ENCODE data around the gene GREB1.

The GREB1 gene

DNA sequence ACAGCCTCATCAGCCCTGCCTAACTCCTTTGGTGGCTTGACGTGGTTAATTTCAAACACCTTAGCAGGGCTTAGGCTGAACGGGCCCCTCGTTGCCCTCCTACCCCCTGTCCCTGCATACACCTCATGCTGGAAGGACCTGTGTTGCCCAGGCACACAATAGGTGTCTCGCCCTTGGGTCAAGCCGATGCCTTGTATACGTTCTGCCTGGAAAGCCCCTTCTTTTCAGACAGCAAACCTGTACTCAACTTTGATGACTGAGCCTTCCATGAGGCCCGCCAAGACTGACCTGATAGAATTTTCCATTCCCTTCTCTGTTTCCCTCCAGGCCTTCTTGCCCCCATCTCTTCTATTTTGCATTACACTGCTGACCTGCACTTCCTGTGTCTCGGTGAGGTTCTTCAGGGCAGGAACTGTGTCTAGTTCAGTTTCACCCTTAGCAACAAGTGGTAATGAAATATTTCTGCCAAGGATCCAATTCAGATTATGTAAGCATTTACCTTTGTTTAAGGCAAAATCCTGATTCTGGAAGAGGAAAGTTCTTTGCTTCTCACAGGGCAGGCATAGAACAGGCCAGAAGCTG, 7.9 kb downstream of the GREB1 start:
- no peak for DNase-seq (ENCODE audit: low read depth)
- no peak overlapping the region for H3K4me3 ChIP-seq (ENCODE audit: control insufficient read depth, low read depth, low read length)
- TF ChIP-seq, protein P1, sequence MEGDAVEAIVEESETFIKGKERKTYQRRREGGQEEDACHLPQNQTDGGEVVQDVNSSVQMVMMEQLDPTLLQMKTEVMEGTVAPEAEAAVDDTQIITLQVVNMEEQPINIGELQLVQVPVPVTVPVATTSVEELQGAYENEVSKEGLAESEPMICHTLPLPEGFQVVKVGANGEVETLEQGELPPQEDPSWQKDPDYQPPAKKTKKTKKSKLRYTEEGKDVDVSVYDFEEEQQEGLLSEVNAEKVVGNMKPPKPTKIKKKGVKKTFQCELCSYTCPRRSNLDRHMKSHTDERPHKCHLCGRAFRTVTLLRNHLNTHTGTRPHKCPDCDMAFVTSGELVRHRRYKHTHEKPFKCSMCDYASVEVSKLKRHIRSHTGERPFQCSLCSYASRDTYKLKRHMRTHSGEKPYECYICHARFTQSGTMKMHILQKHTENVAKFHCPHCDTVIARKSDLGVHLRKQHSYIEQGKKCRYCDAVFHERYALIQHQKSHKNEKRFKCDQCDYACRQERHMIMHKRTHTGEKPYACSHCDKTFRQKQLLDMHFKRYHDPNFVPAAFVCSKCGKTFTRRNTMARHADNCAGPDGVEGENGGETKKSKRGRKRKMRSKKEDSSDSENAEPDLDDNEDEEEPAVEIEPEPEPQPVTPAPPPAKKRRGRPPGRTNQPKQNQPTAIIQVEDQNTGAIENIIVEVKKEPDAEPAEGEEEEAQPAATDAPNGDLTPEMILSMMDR (conservative IDR thresholded peaks at IDR 0.05; ENCODE audit: control insufficient read depth, insufficient read depth, low read depth, low read length): no peak

DNA sequence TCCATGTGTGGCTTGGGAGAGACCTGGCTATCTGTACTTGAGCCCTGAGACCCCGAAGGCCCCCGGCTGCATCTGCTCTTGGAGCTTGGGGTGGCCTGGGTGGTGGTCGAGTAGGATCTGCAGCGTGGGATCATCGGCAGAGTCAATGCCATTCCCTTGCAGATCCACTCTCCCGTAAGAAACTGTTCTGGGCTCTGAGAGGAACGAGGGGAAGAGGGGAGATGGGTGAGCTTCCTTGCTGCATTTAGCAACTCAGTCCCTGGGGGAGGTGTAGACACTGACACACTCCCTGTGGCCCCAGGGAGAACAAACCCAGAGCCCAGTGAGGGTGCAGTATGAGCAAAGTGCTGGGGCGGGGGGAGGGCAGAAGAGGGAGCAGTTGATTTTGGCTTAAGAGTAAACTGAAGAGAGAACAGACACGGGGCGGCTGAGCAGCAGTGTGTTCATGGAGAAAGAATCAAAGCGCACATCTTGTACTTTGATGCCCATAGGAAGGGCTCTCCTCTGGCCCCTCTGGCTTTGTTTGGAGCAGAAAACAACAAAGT, 8.5 kb downstream of the GREB1 start:
- DNase-seq (ENCODE audit: low read depth): no peak
- TF ChIP-seq, protein P1 (conservative IDR thresholded peaks at IDR 0.05; ENCODE audit: control insufficient read depth, insufficient read depth, low read depth, low read length): no peak
- H3K4me3 ChIP-seq (ENCODE audit: control insufficient read depth, low read depth, low read length): no peak overlapping the region

DNA sequence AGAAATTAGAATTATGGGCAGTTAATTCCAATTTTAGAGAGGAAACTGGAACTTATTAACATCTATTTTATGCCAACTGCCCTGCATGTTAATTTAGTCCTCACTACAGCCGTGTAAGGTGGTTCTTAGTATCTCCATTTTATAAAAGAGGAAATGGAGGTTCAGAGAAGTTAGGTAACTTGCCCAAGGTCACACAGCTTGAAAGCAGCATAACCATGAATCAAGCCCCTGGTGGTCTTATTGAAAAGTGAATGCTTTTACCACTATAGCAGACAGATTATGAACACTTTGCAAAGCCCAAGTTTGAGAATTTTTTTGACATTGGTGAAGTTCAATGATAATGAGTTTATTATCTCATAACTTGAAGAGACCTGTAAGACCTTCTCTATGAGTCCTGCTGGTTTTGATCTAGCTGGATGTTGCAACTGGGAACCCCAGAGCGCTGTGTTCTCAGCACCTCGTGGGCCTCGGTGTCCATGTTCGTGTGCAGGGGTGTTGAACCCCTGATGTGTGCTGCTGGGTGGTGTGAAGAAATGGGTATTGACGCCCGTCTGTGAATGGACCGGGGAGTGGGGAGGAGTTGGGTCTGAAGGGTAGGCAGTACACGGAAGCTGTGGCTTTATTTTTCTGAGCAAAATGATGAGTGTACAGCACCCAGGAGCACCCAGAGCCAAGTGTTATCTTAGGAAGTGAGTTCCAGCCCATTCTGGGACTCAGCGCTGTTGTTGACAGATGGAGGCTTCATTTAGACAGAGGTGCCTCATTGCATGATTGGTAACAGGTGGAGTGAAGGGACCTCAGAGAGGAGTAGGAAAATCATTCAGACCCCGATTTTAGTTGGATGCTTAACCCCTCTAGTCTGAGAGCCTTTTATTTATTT, 9.7 kb downstream of the GREB1 start:
- TF ChIP-seq, protein P1 (conservative IDR thresholded peaks at IDR 0.05; ENCODE audit: control insufficient read depth, insufficient read depth, low read depth, low read length): no peak
- H3K4me3 ChIP-seq (ENCODE audit: control insufficient read depth, low read depth, low read length): no peak overlapping the region
- DNase-seq (ENCODE audit: low read depth): no peak

DNA sequence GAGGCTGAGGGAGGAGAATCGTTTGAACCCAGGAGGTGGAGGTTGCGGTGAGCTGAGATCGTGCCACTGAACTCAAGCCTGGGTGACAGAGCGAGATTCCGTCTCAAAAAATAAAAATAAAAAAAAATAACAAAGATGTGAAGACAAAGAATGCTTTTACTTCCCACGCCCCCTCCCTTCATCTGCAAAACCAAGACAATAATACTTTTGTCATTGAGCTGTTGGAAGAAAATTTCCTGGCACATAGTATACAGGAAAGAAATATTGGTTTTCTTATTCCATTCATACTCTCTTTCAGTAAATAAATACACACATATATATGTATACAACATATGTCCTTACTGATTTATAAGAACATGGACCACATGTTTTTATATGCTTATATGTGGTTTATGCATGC, 12.2 kb downstream of the GREB1 start:
- DNase-seq (ENCODE audit: low read depth): no peak
- TF ChIP-seq, protein P1 (conservative IDR thresholded peaks at IDR 0.05; ENCODE audit: control insufficient read depth, insufficient read depth, low read depth, low read length): no peak
- no peak overlapping the region for H3K4me3 ChIP-seq (ENCODE audit: control insufficient read depth, low read depth, low read length)

DNA sequence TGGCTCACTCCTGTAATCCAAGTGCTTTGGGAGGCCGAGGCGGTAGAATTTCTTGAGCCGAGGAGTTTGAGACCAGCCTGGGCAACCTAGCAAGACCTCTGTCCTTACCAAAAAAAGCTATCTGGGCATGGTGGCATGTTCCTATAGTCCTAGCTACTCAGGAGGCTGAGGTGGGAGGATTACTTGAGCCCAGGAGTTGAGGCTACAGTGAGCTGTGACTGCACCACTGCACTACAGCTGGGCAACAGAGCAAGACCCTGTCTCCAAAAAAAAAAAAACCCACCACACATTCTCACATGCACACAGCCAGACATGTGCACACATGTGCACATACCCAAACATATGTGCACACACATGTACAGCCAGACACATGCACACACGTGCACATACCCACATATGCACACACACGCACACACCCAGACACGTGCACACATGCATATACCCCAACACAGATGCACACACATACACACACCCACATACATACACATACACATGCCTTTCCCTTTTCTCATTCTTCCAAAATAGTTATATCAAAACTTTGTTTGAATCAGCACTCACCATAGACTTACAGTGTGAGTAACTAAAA, 14.2 kb downstream of the GREB1 start:
- H3K4me3 ChIP-seq (ENCODE audit: control insufficient read depth, low read depth, low read length): no peak overlapping the region
- TF ChIP-seq, protein P1 (conservative IDR thresholded peaks at IDR 0.05; ENCODE audit: control insufficient read depth, insufficient read depth, low read depth, low read length): no peak

DNA sequence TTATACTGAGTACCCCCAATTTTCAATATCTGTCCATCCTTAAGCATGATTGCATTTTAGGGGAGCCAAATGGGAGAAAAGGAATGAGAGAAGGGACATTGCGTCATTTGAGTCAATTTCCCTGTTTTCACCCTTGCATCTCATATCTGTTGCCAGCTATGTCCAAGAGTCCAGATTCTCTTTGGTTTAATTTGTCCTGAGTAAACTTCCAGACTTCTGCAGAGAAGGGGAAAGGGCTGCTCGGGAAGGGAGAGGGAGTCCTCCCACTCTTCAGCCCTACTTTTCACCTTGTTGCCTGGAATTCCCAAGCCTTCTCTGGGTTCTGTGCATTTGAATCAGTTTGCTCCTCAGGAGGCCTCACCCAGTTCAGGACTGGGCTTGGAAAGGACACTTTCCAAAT, 16.5 kb downstream of the GREB1 start:
- DNase-seq (ENCODE audit: low read depth): no peak
- TF ChIP-seq, protein P1 (conservative IDR thresholded peaks at IDR 0.05; ENCODE audit: control insufficient read depth, insufficient read depth, low read depth, low read length): no peak
- H3K4me3 ChIP-seq (ENCODE audit: control insufficient read depth, low read depth, low read length): no peak overlapping the region

More for the DNA sequence above, 14.2 kb downstream of the GREB1 start:
- DNase-seq (ENCODE audit: low read depth): no peak
